Muscle layer of colon (tissue), 2 donors: ENCODE results near the gene SYNE1.
"Not testable (repeated sequence)": the region's sequence is repeated elsewhere in the genome, so short reads cannot be mapped to it uniquely, and the experiment has no call there.

Experiments used
- H3K27ac ChIP-seq: one replicate; pipeline ENCODE4 v1.7.0; 2013; ENCODE audit warnings: low read depth, mild to moderate bottlenecking, low read length, moderate library complexity
- H3K27me3 ChIP-seq, 2 donors: one replicate each; pipeline ENCODE4 v1.7.0; 2013; ENCODE audit warnings: low read length in 2 of 2, mild to moderate bottlenecking in 2 of 2; ENCODE audit not compliant: insufficient read depth in 2 of 2, control insufficient read depth in 1 of 2
- H3K36me3 ChIP-seq: one replicate; pipeline ENCODE4 v1.7.0; 2013; ENCODE audit warnings: mild to moderate bottlenecking, low read length; ENCODE audit not compliant: insufficient read depth
- H3K4me1 ChIP-seq: one replicate; pipeline ENCODE4 v1.7.0; 2013; ENCODE audit warnings: mild to moderate bottlenecking, low read length; ENCODE audit not compliant: insufficient read depth
- H3K4me3 ChIP-seq, 2 donors: one replicate each; pipeline ENCODE4 v1.7.0; 2013; ENCODE audit warnings: low read length in 2 of 2, low read depth in 1 of 2, mild to moderate bottlenecking in 1 of 2, moderate library complexity in 1 of 2
- H3K9ac ChIP-seq: one replicate; pipeline ENCODE4 v1.7.0; 2013; ENCODE audit warnings: low read length
- H3K9me3 ChIP-seq: one replicate; pipeline ENCODE4 v1.7.0; 2013; ENCODE audit warnings: mild to moderate bottlenecking, low read length
- donor health status: abdominal sarcoma.
- donor health status: Adenocarcinoma of cecum.

The SYNE1 gene

GRCh38 chr6:152094276-152094675 is 542.9 kb downstream of the SYNE1 start:
- no peak overlapping the region for H3K4me3 ChIP-seq
- H3K4me1 ChIP-seq: peaks cover 5% of the 10 kb centered on the region
- no peak overlapping the region for H3K27ac ChIP-seq
- H3K9ac ChIP-seq: no peak overlapping the region
- H3K36me3 ChIP-seq: no peaks in the 10 kb centered on the region
- no peaks in the 10 kb centered on the region for H3K9me3 ChIP-seq
- H3K27me3 ChIP-seq: no peaks in the 10 kb centered on the region

DNA sequence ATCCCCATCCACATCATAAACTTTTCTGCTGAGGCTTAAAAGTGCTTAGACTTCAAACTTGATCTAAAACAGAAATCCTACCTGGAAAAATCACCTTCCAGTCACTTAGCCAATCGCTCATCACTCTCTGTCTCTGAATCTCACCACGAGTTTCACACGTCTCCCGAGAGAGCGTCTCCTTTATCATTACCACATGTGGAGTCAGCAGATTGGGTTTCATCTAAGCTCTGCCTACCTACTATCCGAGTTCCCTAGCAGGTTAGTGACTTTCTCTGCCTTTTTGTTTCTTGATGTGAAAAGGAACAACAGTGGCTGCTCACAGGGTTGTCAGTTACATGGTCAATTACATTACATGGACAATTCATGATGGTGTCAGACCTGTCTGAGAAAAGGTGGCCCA is 543.5 kb downstream of the SYNE1 start:
- Histone ChIP-seq H3K36me3 (no peaks in the 10 kb centered on the region), H3K4me3 (no peak overlapping the region), H3K27me3 (no peaks in the 10 kb centered on the region), H3K9me3 (no peaks in the 10 kb centered on the region), H3K4me1 (peaks cover 5% of the 10 kb centered on the region), H3K9ac (no peak overlapping the region), H3K27ac (no peak overlapping the region)

DNA sequence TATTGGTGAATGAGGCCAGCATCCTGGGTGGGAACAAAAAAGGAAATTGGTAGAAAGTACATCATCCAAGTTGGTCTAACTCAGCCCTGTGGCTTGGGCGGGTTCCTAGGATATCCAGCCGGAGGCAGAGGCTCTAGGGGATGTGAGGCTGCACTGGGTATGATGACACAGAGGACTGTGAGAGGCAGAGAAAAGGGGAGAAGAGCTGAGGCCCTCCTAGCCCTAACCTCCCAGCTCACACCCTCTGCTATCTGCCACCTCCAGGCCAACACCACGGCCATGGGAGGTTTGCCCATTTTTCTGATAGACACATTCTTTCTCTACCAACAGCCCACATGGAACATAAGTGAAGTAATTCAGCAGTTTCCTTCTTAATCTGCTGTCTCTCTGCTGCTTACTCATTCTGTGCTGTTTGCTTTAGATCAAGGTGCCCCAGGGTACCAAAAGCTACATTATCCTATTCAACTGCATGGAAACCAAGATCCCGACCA is 545.3 kb downstream of the SYNE1 start:
- H3K36me3 ChIP-seq: no peaks in the 10 kb centered on the region
- H3K4me3 ChIP-seq: no peak overlapping the region
- H3K27me3 ChIP-seq: no peaks in the 10 kb centered on the region
- peaks cover 5% of the 10 kb centered on the region for H3K4me1 ChIP-seq
- no peak overlapping the region for H3K9ac ChIP-seq
- no peaks in the 10 kb centered on the region for H3K9me3 ChIP-seq
- no peak overlapping the region for H3K27ac ChIP-seq

- Histone ChIP-seq H3K9me3 (no peaks in the 10 kb centered on the region), H3K27me3 (no peaks in the 10 kb centered on the region), H3K27ac (no peak overlapping the region), H3K9ac (no peak overlapping the region), H3K36me3 (no peaks in the 10 kb centered on the region), H3K4me1 (peaks cover 5% of the 10 kb centered on the region), H3K4me3 (no peak overlapping the region)
Observed at GRCh38 chr6:152091201-152091600, 546.0 kb downstream of the SYNE1 start.

DNA sequence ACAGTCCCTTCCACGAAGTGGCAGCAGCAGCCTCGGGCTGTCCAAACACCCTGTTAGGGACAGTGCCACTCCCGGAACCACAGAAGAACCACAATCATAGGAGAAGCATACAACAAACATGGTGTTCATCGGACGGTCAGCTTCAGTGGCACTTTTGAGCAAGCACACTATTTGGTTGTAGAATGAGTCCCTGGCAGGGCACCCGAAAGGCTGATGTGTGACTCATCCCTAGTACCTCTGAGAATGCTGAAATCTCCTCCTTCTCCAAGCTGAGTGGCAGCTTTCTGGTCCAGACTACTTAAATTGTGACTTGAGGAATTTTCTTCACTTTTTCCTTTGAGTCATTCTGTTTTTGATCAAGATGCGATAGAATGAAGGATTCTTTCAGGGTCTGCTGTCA is 547.2 kb downstream of the SYNE1 start:
- H3K27ac ChIP-seq: no peak overlapping the region
- peaks cover 5% of the 10 kb centered on the region for H3K4me1 ChIP-seq
- no peaks in the 10 kb centered on the region for H3K36me3 ChIP-seq
- H3K9ac ChIP-seq: no peak overlapping the region
- no peaks in the 10 kb centered on the region for H3K9me3 ChIP-seq
- no peaks in the 10 kb centered on the region for H3K27me3 ChIP-seq
- no peak overlapping the region for H3K4me3 ChIP-seq

DNA sequence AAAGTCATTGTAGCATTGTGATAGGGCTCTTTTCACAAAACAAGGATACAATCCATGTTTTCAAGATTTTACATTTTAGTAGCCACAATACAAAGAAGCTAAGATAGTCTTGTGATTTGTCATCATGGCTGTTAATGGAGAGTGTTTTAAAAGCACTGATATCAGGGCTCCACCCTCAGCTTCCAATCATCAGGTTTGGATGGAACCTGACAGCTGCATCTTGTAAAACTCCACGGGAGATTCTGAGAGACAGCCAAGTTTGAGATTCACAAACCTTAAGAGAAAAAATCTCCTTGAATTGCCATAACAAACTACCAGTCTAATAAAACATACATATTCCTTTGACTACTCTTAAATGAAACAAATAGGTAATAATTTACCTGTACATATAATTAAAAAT is 549.5 kb downstream of the SYNE1 start:
- Histone ChIP-seq H3K36me3 (no peaks in the 10 kb centered on the region), H3K4me1 (no peaks in the 10 kb centered on the region), H3K9ac (no peak overlapping the region), H3K9me3 (no peaks in the 10 kb centered on the region), H3K27ac (no peak overlapping the region), H3K27me3 (no peaks in the 10 kb centered on the region), H3K4me3 (no peak overlapping the region)

- H3K9me3 ChIP-seq: no peaks in the 10 kb centered on the region
- no peak overlapping the region for H3K9ac ChIP-seq
Observed at GRCh38 chr6:152087096-152087495, 550.1 kb downstream of the SYNE1 start.

GRCh38 chr6:152086223-152086873 is 550.8 kb downstream of the SYNE1 start:
- Histone ChIP-seq H3K36me3 (no peaks in the 10 kb centered on the region), H3K27ac (no peak overlapping the region), H3K9me3 (no peaks in the 10 kb centered on the region), H3K4me3 (no peak overlapping the region), H3K4me1 (no peaks in the 10 kb centered on the region), H3K27me3 (no peaks in the 10 kb centered on the region), H3K9ac (no peak overlapping the region)

More at GRCh38 chr6:152087096-152087495, 550.1 kb downstream of the SYNE1 start:
- Histone ChIP-seq H3K4me1 (no peaks in the 10 kb centered on the region), H3K27me3 (no peaks in the 10 kb centered on the region), H3K27ac (no peak overlapping the region), H3K4me3 (no peak overlapping the region), H3K36me3 (no peaks in the 10 kb centered on the region)

- Histone ChIP-seq H3K9ac (no peak overlapping the region), H3K4me1 (no peaks in the 10 kb centered on the region), H3K4me3 (no peak overlapping the region), H3K27me3 (no peaks in the 10 kb centered on the region), H3K36me3 (no peaks in the 10 kb centered on the region), H3K27ac (no peak overlapping the region), H3K9me3 (no peaks in the 10 kb centered on the region)
Observed at GRCh38 chr6:152085451-152085921, 551.7 kb downstream of the SYNE1 start.

DNA sequence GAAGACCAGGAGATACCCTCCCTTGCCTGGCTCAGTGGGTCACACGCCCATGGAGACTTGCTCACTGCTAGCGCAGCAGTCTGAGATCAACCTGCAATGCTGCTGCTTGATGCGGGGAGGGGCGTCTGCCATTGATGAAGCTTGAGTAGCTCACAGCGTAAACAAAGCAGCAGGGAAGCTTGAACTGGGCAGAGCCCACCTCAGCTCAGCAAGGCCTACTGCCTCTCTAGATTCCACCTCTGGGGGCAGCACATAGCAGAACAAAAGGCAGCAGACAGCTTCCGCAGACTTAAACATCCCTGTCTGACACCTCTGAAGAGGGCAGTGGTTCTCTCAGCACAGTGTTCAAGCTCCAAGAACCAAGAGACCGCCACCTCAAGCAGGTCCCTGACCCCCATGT is 558.4 kb downstream of the SYNE1 start:
- H3K9me3 ChIP-seq: no peaks in the 10 kb centered on the region
- H3K27ac ChIP-seq: no peak overlapping the region
- H3K4me1 ChIP-seq: no peaks in the 10 kb centered on the region
- H3K27me3 ChIP-seq: no peaks in the 10 kb centered on the region
- H3K36me3 ChIP-seq: no peaks in the 10 kb centered on the region
- H3K9ac ChIP-seq: no peak overlapping the region
- H3K4me3 ChIP-seq: no peak overlapping the region

GRCh38 chr6:152078001-152078400 is 559.2 kb downstream of the SYNE1 start:
- H3K9me3 ChIP-seq: no peaks in the 10 kb centered on the region
- H3K27ac ChIP-seq: no peak overlapping the region
- no peaks in the 10 kb centered on the region for H3K36me3 ChIP-seq
- no peak overlapping the region for H3K4me3 ChIP-seq
- no peaks in the 10 kb centered on the region for H3K27me3 ChIP-seq
- no peak overlapping the region for H3K9ac ChIP-seq
- no peaks in the 10 kb centered on the region for H3K4me1 ChIP-seq

DNA sequence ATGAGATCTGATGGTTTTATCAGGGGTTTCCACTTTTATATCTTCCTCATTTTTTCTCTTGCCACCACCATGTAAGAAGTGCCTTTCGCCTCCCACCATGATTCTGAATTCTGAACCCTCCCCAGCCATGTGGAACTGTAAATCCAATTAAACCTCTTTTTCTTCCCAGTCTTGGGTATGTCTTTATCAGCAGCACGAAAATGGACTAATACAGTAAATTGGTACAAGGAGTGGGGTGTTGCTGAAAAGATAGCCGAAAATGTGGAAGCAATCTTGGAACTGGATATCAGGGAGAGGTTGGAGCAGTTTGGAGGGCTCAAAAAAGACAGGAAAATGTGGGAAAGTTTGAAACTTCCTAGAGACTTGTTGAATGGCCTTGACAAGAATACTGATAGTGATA is 560.9 kb downstream of the SYNE1 start:
- not testable (repeated sequence) for H3K27me3 ChIP-seq, H3K9ac ChIP-seq, H3K9me3 ChIP-seq, H3K27ac ChIP-seq, H3K4me1 ChIP-seq, H3K4me3 ChIP-seq, H3K36me3 ChIP-seq
